Measurements from ENCODE around the gene EFNA5. TPM values are rescaled to one million over a fixed set of nuclear protein-coding genes. Genes with fewer than 3 reads are reported as not detected.

Gene EFNA5
- total RNA-seq, 2 experiments from 2014 or later = not detected

GRCh38 chr5:107680799-107681198 lies 10.1 kb upstream of the EFNA5 start:
- ATAC-seq (ENCODE audit: poor library complexity) = no peak
- H3K36me3 Mint-ChIP-seq (ENCODE audit: low read depth) = no peaks in the 10 kb centered on the region
- H3K36me3 ChIP-seq (ENCODE audit: insufficient read depth, low read length) = no peaks in the 10 kb centered on the region
- no peaks in the 10 kb centered on the region for H3K9me3 ChIP-seq (ENCODE audit: control insufficient read depth in 1 of 2, insufficient read depth in 1 of 2, low read length in 2 of 2)
- no peak overlapping the region for H3K4me3 Mint-ChIP-seq
- H3K4me1 Mint-ChIP-seq (ENCODE audit: low read depth) = no peaks in the 10 kb centered on the region
- intact Hi-C loops (cut with DNase I, micrococcal nuclease) = no loop called here
- no peak overlapping the region for H3K4me3 ChIP-seq (ENCODE audit: low read length)
- H3K27ac Mint-ChIP-seq = no peak overlapping the region
- H3K27me3 ChIP-seq (ENCODE audit: control insufficient read depth in 1 of 2, insufficient read depth in 2 of 2, low read length in 2 of 2) = peaks cover 3 to 15% of the 10 kb centered on the region in 2 experiments
- no peak overlapping the region for H3K27ac ChIP-seq (ENCODE audit: low read depth in 1 of 2, low read length in 2 of 2)
- H3K27me3 Mint-ChIP-seq = peaks cover 53% of the 10 kb centered on the region
- ChIA-PET POLR2A (no interaction called here), CTCF (no interaction called here)
- H3K9me3 Mint-ChIP-seq = no peaks in the 10 kb centered on the region
- H3K4me1 ChIP-seq (ENCODE audit: insufficient read depth, low read length) = no peaks in the 10 kb centered on the region
- TF ChIP-seq, protein P1, sequence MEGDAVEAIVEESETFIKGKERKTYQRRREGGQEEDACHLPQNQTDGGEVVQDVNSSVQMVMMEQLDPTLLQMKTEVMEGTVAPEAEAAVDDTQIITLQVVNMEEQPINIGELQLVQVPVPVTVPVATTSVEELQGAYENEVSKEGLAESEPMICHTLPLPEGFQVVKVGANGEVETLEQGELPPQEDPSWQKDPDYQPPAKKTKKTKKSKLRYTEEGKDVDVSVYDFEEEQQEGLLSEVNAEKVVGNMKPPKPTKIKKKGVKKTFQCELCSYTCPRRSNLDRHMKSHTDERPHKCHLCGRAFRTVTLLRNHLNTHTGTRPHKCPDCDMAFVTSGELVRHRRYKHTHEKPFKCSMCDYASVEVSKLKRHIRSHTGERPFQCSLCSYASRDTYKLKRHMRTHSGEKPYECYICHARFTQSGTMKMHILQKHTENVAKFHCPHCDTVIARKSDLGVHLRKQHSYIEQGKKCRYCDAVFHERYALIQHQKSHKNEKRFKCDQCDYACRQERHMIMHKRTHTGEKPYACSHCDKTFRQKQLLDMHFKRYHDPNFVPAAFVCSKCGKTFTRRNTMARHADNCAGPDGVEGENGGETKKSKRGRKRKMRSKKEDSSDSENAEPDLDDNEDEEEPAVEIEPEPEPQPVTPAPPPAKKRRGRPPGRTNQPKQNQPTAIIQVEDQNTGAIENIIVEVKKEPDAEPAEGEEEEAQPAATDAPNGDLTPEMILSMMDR (IDR thresholded peaks at IDR 0.05) = no peak
- DNase-seq = no peak

DNA sequence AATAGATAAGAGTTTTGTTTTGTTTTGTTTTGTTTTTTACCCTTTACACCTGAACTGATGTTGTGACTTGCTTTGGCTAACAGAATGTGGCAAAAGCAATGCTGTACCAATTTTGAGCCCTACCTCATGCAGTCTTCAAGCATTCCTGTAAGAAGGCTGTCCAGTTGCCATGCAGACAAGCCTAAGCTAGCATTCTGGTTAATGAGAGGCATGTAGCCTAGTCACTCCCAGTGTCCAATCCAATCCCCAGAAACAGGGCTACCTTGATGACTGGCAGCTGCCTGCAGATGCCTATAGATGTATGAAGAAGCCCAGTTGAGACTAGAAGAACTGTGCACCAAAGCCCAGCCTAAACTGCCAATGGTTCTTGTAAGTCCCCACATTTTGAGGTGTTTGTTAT lies 9.4 kb upstream of the EFNA5 start:
- TF ChIP-seq, protein P1 (IDR thresholded peaks at IDR 0.05) = no peak
- ATAC-seq (ENCODE audit: poor library complexity) = no peak
- no peak overlapping the region for H3K4me3 Mint-ChIP-seq

GRCh38 chr5:107676702-107677101 lies 6.0 kb upstream of the EFNA5 start:
- Histone ChIP-seq H3K4me3 (ENCODE audit: low read length) (no peak overlapping the region), H3K9me3 (ENCODE audit: control insufficient read depth in 1 of 2, insufficient read depth in 1 of 2, low read length in 2 of 2) (peaks cover 0 to 5% of the 10 kb centered on the region in 2 experiments), H3K36me3 (ENCODE audit: insufficient read depth, low read length) (no peaks in the 10 kb centered on the region), H3K4me1 (ENCODE audit: insufficient read depth, low read length) (peaks cover 19% of the 10 kb centered on the region), H3K27me3 (ENCODE audit: control insufficient read depth in 1 of 2, insufficient read depth in 2 of 2, low read length in 2 of 2) (peaks cover 23 to 46% of the 10 kb centered on the region in 2 experiments), H3K27ac (ENCODE audit: low read depth in 1 of 2, low read length in 2 of 2) (no peak overlapping the region)
- H3K27me3 Mint-ChIP-seq = peaks cover 80% of the 10 kb centered on the region
- H3K36me3 Mint-ChIP-seq (ENCODE audit: low read depth) = no peaks in the 10 kb centered on the region
- DNase-seq (no peak), ATAC-seq (ENCODE audit: poor library complexity) (no peak)
- peaks cover 18% of the 10 kb centered on the region for H3K4me1 Mint-ChIP-seq (ENCODE audit: low read depth)
- no peak overlapping the region for H3K27ac Mint-ChIP-seq
- POLR2A ChIA-PET = no interaction called here
- intact Hi-C loops (cut with DNase I, micrococcal nuclease) = loop anchor here in 1 of 2 experiments (10.0 kb wide), 1 partner anchor 668 kb away; no protein-coding TSS in a partner anchor
- TF ChIP-seq, protein P1 (IDR thresholded peaks at IDR 0.05) = no peak
- CTCF ChIA-PET = no interaction called here
- H3K4me3 Mint-ChIP-seq = no peak overlapping the region
- H3K9me3 Mint-ChIP-seq = no peaks in the 10 kb centered on the region

More for the DNA sequence above, 9.4 kb upstream of the EFNA5 start:
- H3K27me3 ChIP-seq (ENCODE audit: control insufficient read depth in 1 of 2, insufficient read depth in 2 of 2, low read length in 2 of 2) = peaks cover 5 to 17% of the 10 kb centered on the region in 2 experiments
- no peaks in the 10 kb centered on the region for H3K36me3 Mint-ChIP-seq (ENCODE audit: low read depth)
- H3K4me1 Mint-ChIP-seq (ENCODE audit: low read depth) = no peaks in the 10 kb centered on the region
- H3K4me1 ChIP-seq (ENCODE audit: insufficient read depth, low read length) = no peaks in the 10 kb centered on the region
- H3K27me3 Mint-ChIP-seq = peaks cover 60% of the 10 kb centered on the region
- no peak overlapping the region for H3K27ac Mint-ChIP-seq
- intact Hi-C loops (cut with DNase I, micrococcal nuclease) = no loop called here
- ChIA-PET CTCF (no interaction called here), POLR2A (no interaction called here)
- H3K9me3 Mint-ChIP-seq = no peaks in the 10 kb centered on the region
- no peaks in the 10 kb centered on the region for H3K36me3 ChIP-seq (ENCODE audit: insufficient read depth, low read length)
- no peak overlapping the region for H3K4me3 ChIP-seq (ENCODE audit: low read length)
- no peaks in the 10 kb centered on the region for H3K9me3 ChIP-seq (ENCODE audit: control insufficient read depth in 1 of 2, insufficient read depth in 1 of 2, low read length in 2 of 2)
- DNase-seq = no peak
- no peak overlapping the region for H3K27ac ChIP-seq (ENCODE audit: low read depth in 1 of 2, low read length in 2 of 2)

Data from CD4-positive, alpha-beta T cell (primary cell).